NCI-H345 (cell line): ENCODE data around the gene BHLHE23.

ENCODE experiments used
- DNase-seq: peaks from one replicate; lab custom pipeline; 2025; lab: John Stamatoyannopoulos, UW

Gene BHLHE23

DNA sequence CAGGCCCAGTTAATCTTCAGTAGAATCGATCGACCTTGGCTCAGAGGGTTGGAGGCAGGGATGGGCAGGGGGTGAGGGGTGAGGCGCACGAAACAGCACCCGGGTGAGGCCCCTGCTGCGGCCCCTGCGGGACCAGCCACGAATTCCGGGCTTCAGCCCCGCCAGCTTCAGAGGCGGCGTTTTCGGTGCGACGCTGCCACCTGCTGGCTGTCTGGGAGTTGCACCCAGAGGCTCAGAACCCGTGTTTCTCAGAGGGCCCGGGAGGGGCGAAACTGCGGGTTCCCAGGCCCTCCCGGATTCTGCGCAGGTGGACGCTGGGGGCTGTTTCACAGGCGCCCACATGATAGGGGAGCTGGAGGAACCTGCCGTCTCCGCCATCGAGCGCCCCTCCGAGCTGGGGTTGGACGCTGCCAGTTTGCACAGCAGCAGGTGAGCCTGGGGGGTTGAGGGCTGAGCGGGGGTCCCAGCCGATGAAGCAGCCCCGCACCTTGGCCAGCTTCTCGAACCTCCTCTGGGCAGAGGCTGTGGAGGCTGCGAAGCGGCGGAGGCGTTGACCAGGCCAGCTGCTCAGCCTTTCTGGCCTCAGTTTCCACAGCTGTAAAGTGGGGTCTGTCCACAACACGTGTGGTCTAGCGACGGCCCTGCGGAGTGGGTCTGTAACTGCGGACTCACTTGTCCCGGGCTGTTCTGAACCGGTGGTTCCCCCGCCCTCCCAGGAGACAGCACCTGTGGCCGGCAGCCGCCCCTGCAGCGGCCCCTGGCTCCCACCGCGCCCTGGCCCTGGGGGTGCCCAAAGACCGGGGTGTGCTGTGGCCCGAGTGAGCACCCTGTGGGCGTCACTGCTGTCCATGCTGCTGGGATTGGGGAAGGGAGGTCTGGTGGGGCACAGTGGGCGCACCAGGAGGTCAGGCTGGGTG, 2.5 kb upstream of the BHLHE23 start:
- DNase-seq = peak; percentile 85

DNA sequence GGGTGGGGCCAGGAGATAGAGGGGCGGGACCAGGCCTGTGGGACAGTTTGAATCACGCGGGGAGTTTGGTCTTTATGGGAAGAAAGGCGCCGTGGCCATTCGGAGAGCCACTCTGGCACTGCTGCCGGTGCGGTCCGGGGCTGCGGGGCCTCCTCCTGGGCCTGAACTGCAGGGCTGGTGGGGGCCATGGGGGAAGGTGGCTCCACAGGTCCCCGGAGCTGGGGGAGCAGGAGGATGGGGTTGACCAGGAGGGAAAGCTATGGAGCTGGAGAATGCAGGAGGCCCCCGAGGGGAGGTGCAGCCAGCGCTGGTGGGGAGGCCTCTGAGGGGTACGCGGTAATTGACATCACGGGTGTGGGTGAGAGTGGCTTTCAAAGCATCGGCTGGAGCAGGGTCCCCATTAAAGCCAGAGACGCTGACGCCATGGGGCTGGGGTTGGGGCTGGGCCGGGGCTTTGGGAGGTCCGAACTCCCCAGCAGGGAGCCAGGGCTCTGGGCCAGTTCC, 1.8 kb upstream of the BHLHE23 start:
- no peak for DNase-seq

DNA sequence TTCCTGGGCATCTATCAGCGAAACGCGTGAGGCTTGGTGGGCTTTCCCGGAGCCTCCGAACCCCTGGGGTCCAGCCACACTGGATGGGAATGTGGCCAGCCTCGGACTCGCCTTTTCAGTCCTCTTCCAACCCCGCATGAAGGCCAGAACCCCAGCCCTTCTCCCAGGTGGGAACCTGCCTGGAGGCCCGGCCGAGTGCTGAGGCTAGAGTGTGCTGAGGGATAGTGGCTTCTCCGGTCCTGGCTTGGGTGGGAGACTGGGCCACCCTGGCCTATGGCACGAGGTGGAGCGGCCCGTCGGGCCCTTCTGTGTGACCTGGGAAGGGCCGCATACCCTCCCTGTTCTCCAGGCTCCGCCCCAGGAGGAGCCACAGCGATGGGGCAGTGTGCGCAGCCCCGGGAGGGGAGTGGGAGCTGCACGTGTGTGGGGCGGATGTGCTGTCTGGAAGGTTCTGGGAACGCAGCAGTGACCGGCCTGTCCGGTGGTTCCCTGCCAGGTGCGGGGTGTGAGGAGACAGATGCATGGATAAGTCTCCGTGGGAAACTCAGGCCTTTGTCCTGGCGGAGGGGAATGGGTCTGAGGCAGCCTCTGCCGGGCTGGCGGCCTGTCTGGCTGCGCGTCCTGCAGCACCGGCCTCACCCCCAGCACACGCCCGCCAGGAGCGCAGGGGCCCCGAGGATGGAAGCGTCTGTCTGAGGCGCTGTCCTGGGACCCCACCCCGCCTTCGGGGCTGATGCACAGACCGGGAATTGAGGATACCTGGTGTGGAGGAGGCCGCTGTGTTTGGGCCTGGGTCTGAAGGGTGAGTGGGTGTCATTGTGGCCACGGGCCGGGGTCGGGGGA, 1.1 kb upstream of the BHLHE23 start:
- DNase-seq = no peak

GRCh38 chr20:63007360-63007645, 539 bp upstream of the BHLHE23 start:
- no peak for DNase-seq

DNA sequence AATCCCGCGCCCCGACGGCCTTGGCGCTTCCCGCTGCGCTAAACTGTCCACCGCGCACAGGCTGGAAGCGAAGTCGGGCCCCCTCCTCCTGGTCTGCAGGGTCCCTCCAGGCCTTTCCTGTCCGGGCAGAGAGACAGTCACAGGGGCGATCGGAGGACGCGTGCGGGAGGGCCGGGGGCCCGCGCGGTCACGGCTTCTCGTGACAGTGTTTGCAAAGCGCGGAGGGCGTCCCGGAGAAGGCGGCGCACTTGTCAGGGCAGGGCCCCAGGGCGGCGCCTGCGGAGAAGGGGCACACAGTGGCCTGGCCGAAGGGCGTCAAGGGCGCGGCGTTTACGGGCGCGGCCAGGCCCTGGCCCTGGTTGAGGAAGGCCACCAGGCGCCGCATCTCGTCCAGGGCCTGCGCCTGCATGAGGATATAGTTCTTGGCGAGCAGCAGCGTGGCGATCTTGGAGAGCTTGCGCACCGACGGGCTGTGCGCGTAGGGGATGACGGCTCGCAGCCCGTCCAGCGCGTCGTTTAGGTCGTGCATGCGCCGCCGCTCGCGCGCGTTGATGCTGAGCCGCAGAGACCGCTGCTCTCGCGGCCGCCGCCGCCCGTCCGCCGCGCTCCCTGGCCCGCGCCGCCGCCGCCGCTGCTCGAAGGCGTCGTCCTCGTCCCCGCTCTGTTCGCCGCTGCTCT, 763 bp downstream of the BHLHE23 start:
- no peak for DNase-seq

- DNase-seq = no peak
Observed at GRCh38 chr20:63005365-63005861, 1.4 kb downstream of the BHLHE23 start.

- DNase-seq = no peak
Observed at GRCh38 chr20:63004607-63005364, 2.0 kb downstream of the BHLHE23 start.

DNA sequence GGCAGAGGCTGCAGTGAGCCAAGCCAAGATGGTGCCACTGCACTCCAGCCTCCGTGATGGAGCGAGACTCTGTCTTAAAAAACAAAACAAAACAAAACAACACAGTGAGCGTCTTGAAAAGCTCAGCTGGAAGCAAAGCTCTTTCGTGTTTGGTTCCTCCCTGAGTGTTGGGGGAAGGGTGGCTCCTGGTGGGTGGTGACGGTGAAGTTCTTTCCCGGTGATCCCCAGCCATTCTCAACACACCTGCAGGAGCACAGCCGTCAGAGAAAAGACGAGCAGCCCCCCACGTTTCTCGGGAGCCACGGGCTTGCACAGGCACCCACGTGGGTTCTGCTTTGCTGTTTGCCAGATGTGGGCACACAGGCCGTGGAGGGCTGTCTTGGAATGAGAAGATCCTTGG, 3.2 kb downstream of the BHLHE23 start:
- no peak for DNase-seq

GRCh38 chr20:63002511-63002910, 4.3 kb downstream of the BHLHE23 start:
- no peak for DNase-seq

- no peak for DNase-seq
Observed at GRCh38 chr20:63000958-63001357, 5.8 kb downstream of the BHLHE23 start.

- DNase-seq = no peak
Observed at GRCh38 chr20:63000036-63000435, 6.7 kb downstream of the BHLHE23 start.

GRCh38 chr20:62999580-62999979, 7.2 kb downstream of the BHLHE23 start:
- no peak for DNase-seq

DNA sequence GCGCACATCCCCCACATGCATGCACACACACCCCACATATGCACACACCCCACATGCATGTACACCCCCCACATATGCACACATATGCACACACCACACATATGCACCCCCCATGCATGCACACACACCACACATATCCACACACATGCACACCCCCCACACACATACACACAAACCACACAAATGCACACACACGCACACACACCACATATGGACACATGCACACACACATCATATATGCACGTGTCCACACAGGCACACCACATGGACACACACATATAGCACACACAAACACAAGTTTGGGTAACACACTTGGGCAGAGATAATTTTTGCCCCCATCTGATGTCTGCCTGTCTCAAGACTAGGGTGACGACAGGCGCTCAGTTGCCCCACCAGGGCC, 8.3 kb downstream of the BHLHE23 start:
- no peak for DNase-seq

DNA sequence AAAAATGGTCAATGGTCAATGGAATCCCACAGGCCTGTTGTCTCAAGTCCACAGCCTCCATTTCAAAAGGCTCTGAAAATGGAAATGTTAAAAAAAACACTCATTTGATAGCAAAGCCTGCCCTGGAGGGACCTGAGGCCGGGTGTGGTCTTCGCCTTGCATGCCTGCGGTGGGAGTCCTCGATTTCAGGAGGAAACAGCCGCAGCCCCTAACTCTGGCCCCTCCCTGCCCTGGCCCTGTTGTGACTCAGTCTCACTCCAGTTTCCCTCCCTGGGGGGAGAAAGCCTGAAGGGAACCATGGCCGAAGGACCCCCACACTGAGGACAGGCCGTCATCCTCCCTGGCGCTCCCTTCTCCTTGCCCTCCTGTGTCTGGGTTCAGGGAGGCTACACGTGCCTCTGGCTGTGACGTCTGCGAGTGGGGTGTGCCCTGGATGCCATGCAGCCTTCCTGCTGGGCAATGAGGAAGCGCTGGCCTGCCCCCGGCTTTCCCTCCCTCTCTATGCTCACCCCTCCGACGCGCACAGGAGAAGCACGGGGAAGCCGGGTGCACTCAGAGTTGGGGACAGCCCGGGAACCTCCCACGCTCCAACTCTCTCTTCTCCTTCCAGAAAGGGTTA, 9.2 kb downstream of the BHLHE23 start:
- DNase-seq = no peak

- no peak for DNase-seq
Observed at GRCh38 chr20:62996596-62996982, 10.2 kb downstream of the BHLHE23 start.

- no peak for DNase-seq
Observed at GRCh38 chr20:62995898-62996595, 10.7 kb downstream of the BHLHE23 start.

DNA sequence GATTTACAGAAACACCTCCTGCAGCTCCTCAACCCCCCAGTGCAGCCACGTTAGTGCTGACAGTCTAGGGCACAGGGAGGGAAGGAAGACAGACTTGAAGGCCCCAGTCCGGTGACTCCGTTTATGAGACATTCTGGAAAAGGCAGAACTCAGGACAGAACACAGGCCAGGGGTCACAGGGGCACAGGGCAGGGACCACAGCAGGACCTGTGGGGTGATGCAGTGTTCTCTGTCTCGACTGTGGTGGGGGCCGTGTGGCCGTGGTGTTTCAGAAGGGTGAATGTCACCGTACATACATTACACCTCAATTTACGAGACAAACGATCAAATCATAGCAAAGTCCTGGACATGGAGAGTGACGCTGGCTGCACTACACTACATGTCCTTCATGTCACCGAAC, 11.3 kb downstream of the BHLHE23 start:
- no peak for DNase-seq

- DNase-seq = no peak
Observed at GRCh38 chr20:62994869-62995281, 11.9 kb downstream of the BHLHE23 start.

GRCh38 chr20:62993856-62994494, 12.8 kb downstream of the BHLHE23 start:
- no peak for DNase-seq

DNA sequence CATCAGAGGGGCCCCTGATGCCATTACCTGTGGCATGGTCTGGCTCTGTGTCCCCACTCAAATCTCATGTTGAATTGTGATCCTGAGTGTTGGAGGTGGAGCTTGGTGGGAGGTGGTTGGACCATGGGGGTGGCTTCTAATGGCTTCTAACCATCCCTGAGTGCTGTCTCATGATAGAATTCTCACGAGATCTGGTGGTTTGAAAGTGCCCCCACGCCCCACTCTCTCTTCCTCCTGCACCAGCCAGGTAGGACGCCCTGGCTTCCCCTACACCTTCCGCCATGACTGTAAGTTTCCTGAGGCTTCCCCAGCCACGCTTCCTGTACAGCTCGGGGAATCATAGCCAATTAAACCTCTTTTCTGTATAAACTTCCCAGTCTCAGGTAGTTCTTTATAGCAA, 14.9 kb downstream of the BHLHE23 start:
- DNase-seq = no peak
